GM23338 (cell line): ENCODE measurements around the gene CFDP1. TPM values are rescaled to one million over a fixed set of nuclear protein-coding genes. Genes with fewer than 3 reads are reported as not detected.

Experiments
- ATAC-seq: fragments of 200-7000 bp; cut with Tn5 transposase; 3 replicates; pipeline ENCODE4 v1.9.1; 2020
- DNase-seq: peaks from one replicate; pipeline ENCODE4 v3.0.0-alpha.2; 2015; ENCODE audit warnings: low spot score
- H2AFZ ChIP-seq: fragments of 200-600 bp; sonication (generic); 2 replicates; pipeline ENCODE4 v1.8.0; 2016; ENCODE audit warnings: antibody characterized with exemption, mild to moderate bottlenecking, moderate library complexity
- H3F3A ChIP-seq: fragments of 200-600 bp; sonication (generic); replicated peaks from 2 replicates; pipeline ENCODE4 v1.8.0; 2017; ENCODE audit warnings: antibody characterized with exemption, mixed run types, low read depth
- H3K27ac ChIP-seq: fragments of 200-600 bp; sonication (generic); 2 replicates; pipeline ENCODE4 v1.6.1; 2016; ENCODE audit warnings: low read depth
- H3K27me3 ChIP-seq: fragments of 200-600 bp; sonication (generic); 2 replicates; pipeline ENCODE4 v1.8.0; 2016; ENCODE audit warnings: mild to moderate bottlenecking, mixed run types, moderate library complexity; ENCODE audit not compliant: insufficient read depth
- H3K36me3 ChIP-seq: fragments of 200-600 bp; sonication (generic); 2 replicates; pipeline ENCODE4 v1.8.0; 2016; ENCODE audit warnings: mild to moderate bottlenecking; ENCODE audit not compliant: insufficient read depth
- H3K4me1 ChIP-seq: fragments of 200-600 bp; sonication (generic); 2 replicates; pipeline ENCODE4 v1.8.0; 2016; ENCODE audit warnings: mild to moderate bottlenecking, moderate library complexity; ENCODE audit not compliant: insufficient read depth
- H3K4me2 ChIP-seq: fragments of 200-600 bp; sonication (generic); 2 replicates; pipeline ENCODE4 v1.7.1; 2017; ENCODE audit warnings: mixed run types
- H3K4me3 ChIP-seq: fragments of 200-600 bp; sonication (generic); 2 replicates; pipeline ENCODE4 v1.6.1; 2016; ENCODE audit warnings: mixed run types
- H3K79me2 ChIP-seq: fragments of 200-600 bp; sonication (generic); replicated peaks from 2 replicates; pipeline ENCODE4 v1.8.0; 2017; ENCODE audit warnings: mild to moderate bottlenecking; ENCODE audit not compliant: insufficient read depth
- H3K9me2 ChIP-seq: fragments of 200-600 bp; sonication (generic); 2 replicates; pipeline ENCODE4 v1.8.0; 2017; ENCODE audit not compliant: insufficient read depth
- H4K20me1 ChIP-seq: fragments of 200-600 bp; sonication (generic); replicated peaks from 2 replicates; pipeline ENCODE4 v1.8.0; 2017; ENCODE audit warnings: mild to moderate bottlenecking; ENCODE audit not compliant: insufficient read depth
- H3K27ac Mint-ChIP-seq: 2 replicates; pipeline ENCODE4 v1.8.0; 2020; ENCODE audit warnings: inconsistent platforms, mild to moderate bottlenecking, moderate library complexity, mixed read lengths
- H3K27me3 Mint-ChIP-seq: 3 replicates; pipeline ENCODE4 v1.8.0; 2022; ENCODE audit warnings: low read depth, mild to moderate bottlenecking, moderate library complexity, mixed read lengths, inconsistent platforms; ENCODE audit not compliant: insufficient read depth, poor library complexity
- H3K36me3 Mint-ChIP-seq: 3 replicates; pipeline ENCODE4 v1.8.0; 2021; ENCODE audit warnings: low read depth, mild to moderate bottlenecking, inconsistent platforms, moderate library complexity, mixed read lengths
- H3K4me1 Mint-ChIP-seq: 3 replicates; pipeline ENCODE4 v1.8.0; 2020; ENCODE audit warnings: mild to moderate bottlenecking, inconsistent platforms, mixed read lengths
- H3K4me3 Mint-ChIP-seq: 3 replicates; pipeline ENCODE4 v1.8.0; 2021; ENCODE audit warnings: moderate library complexity, mild to moderate bottlenecking, inconsistent platforms, mixed read lengths
- H3K9me3 Mint-ChIP-seq: 3 replicates; pipeline ENCODE4 v1.8.0; 2020; ENCODE audit warnings: moderate library complexity, mild to moderate bottlenecking, inconsistent platforms, mixed read lengths
- CREB1 ChIP-seq: fragments of 250-450 bp; sonication (Bioruptor Pico); IDR thresholded peaks from 2 replicates; pipeline ENCODE4 v1.5.0; 2020; ENCODE audit warnings: low read depth, mild to moderate bottlenecking, moderate library complexity
- EZH2 ChIP-seq: fragments of 200-600 bp; sonication (generic); IDR thresholded peaks from one replicate; pipeline ENCODE4 v1.8.0; 2017; ENCODE audit warnings: antibody characterized with exemption, mild to moderate bottlenecking, low read depth; ENCODE audit not compliant: unreplicated experiment
- EZH2phosphoT487 ChIP-seq: fragments of 200-600 bp; sonication (generic); IDR thresholded peaks from one replicate; pipeline ENCODE4 v1.8.1; 2018; ENCODE audit warnings: antibody characterized with exemption; ENCODE audit not compliant: unreplicated experiment
- JUNB ChIP-seq: IDR thresholded peaks from one replicate; pipeline ENCODE4 v1.6.1; 2016; ENCODE audit warnings: antibody characterized with exemption; ENCODE audit not compliant: unreplicated experiment
- NANOG ChIP-seq: IDR thresholded peaks from 2 replicates; pipeline ENCODE4 v1.6.1; 2016; ENCODE audit warnings: antibody characterized with exemption, borderline replicate concordance
- POLR2AphosphoS5 ChIP-seq: IDR thresholded peaks from 2 replicates; pipeline ENCODE4 v1.6.1; 2016; ENCODE audit warnings: antibody characterized with exemption, low read depth
- STAT1 ChIP-seq: IDR thresholded peaks from one replicate; pipeline ENCODE4 v1.6.1; 2016; ENCODE audit warnings: antibody characterized with exemption; ENCODE audit not compliant: unreplicated experiment
- ZNF114 ChIP-seq: fragments of 250-450 bp; sonication (Bioruptor Pico); IDR thresholded peaks from 2 replicates; pipeline ENCODE4 v1.5.0; 2020; ENCODE audit warnings: mild to moderate bottlenecking, moderate library complexity
- ZNF331 ChIP-seq: fragments of 250-450 bp; sonication (Bioruptor Pico); IDR thresholded peaks from 2 replicates; pipeline ENCODE4 v1.5.0; 2020; ENCODE audit warnings: low read depth, mild to moderate bottlenecking, moderate library complexity
- polyA plus RNA-seq: library from polyadenylated mRNA; unstranded; fragments of >200 nt; fragmentation: Nextera tagmentation; extraction: Ambion mirVana; gene quantifications from 2 replicates; pipeline ENCODE4 v1.2.1, GENCODE V29; 2016
- total RNA-seq: library from RNA; depleted of rRNA; stranded (reverse); fragments of >200 nt; shearing (Covaris generic); gene quantifications from 2 replicates; pipeline ENCODE4 v1.2.3, GENCODE V29; 2014
- TF ChIP-seq, protein P1 (sequence below): IDR thresholded peaks from one replicate; pipeline ENCODE4 v1.6.1; 2018; ENCODE audit warnings: antibody characterized with exemption; ENCODE audit not compliant: unreplicated experiment
- TF ChIP-seq, protein P2 (sequence below): IDR thresholded peaks from 2 replicates; pipeline ENCODE4 v1.6.1; 2016; ENCODE audit warnings: antibody characterized with exemption
- TF ChIP-seq, protein P3 (sequence below), 2 experiments: fragments of 200-600 bp in 1 of 2; sonication (generic) in 1 of 2; conservative IDR thresholded peaks; 2 replicates each; pipeline versions ENCODE4 v1.5.1 to v1.6.1; 2016 to 2017; ENCODE audit warnings: antibody characterized with exemption in 2 of 2, low read depth in 2 of 2, mild to moderate bottlenecking in 2 of 2, moderate library complexity in 1 of 2
- TF ChIP-seq, protein P4 (sequence below): fragments of 250-450 bp; sonication (Bioruptor Pico); IDR thresholded peaks from 2 replicates; pipeline ENCODE4 v1.5.0; 2020; ENCODE audit warnings: mild to moderate bottlenecking, moderate library complexity

Gene CFDP1
- total and polyA plus RNA-seq, 2 experiments from 2014 or later: 89.9 to 224 TPM

DNA sequence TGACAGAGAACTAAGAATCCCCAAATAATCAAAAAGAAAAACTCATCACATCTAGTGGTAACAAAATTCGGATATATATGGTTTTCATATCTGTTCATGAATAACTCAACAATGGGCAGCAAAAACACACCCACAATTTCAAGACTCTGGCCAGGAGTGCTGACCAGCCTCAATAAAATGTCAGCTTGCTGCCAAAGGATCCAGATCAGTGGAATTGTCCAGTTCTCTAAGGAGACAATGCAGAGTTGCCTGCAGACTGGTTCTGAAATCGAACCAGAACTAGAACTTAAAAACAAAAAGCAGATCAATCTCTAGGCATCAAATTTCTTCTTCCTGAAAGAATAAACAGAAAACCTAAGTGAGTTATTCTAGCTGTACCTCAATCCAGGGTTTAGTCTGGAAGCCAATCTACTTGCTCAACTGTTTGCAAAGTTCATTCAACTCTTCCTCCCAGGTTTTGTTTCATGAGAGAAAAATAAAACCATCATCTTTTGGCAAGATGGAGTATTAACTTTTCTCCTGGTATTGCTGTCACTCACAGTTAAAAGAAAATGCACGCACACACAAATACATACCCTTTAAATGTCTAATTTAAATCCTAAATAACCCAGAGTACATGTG, 61.0 kb downstream of the CFDP1 start:
- Mint-ChIP-seq H3K27ac (no peak overlapping the region), H3K27me3 (no peaks in the 10 kb centered on the region)
- ATAC-seq: no peak

More for the DNA sequence above, 61.0 kb downstream of the CFDP1 start:
- Mint-ChIP-seq H3K36me3 (peaks cover 5% of the 10 kb centered on the region; the same call in 2 of the 3 replicates), H3K4me1 (peaks cover 7% of the 10 kb centered on the region; the same call in 2 of the 3 replicates), H3K4me3 (no peak overlapping the region), H3K9me3 (no peaks in the 10 kb centered on the region)
- no peaks in the 10 kb centered on the region for H3K9me2 ChIP-seq
- no peak overlapping the region for H2AFZ ChIP-seq
- H3K36me3 ChIP-seq: peaks cover 4% of the 10 kb centered on the region; the same call in 1 of the 2 replicates
- DNase-seq: no peak
- H3K79me2 ChIP-seq: no peaks in the 10 kb centered on the region; the same call in 1 of the 2 replicates
- H3K4me1 ChIP-seq: no peaks in the 10 kb centered on the region
- H3K27ac ChIP-seq: no peak overlapping the region
- H3K4me2 ChIP-seq: no peak overlapping the region
- H3F3A ChIP-seq: no peaks in the 10 kb centered on the region
- no peaks in the 10 kb centered on the region for H3K27me3 ChIP-seq
- TF ChIP-seq ZNF331 (CRISPR knock-in tag) (no peak), NANOG (no peak), STAT1 (no peak), CREB1 (no peak), EZH2 (no peak), ZNF114 (no peak), EZH2phosphoT487 (no peak), POLR2AphosphoS5 (no peak), JUNB (no peak)
- TF ChIP-seq, protein P1, sequence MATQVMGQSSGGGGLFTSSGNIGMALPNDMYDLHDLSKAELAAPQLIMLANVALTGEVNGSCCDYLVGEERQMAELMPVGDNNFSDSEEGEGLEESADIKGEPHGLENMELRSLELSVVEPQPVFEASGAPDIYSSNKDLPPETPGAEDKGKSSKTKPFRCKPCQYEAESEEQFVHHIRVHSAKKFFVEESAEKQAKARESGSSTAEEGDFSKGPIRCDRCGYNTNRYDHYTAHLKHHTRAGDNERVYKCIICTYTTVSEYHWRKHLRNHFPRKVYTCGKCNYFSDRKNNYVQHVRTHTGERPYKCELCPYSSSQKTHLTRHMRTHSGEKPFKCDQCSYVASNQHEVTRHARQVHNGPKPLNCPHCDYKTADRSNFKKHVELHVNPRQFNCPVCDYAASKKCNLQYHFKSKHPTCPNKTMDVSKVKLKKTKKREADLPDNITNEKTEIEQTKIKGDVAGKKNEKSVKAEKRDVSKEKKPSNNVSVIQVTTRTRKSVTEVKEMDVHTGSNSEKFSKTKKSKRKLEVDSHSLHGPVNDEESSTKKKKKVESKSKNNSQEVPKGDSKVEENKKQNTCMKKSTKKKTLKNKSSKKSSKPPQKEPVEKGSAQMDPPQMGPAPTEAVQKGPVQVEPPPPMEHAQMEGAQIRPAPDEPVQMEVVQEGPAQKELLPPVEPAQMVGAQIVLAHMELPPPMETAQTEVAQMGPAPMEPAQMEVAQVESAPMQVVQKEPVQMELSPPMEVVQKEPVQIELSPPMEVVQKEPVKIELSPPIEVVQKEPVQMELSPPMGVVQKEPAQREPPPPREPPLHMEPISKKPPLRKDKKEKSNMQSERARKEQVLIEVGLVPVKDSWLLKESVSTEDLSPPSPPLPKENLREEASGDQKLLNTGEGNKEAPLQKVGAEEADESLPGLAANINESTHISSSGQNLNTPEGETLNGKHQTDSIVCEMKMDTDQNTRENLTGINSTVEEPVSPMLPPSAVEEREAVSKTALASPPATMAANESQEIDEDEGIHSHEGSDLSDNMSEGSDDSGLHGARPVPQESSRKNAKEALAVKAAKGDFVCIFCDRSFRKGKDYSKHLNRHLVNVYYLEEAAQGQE: no peak
- TF ChIP-seq, protein P2, sequence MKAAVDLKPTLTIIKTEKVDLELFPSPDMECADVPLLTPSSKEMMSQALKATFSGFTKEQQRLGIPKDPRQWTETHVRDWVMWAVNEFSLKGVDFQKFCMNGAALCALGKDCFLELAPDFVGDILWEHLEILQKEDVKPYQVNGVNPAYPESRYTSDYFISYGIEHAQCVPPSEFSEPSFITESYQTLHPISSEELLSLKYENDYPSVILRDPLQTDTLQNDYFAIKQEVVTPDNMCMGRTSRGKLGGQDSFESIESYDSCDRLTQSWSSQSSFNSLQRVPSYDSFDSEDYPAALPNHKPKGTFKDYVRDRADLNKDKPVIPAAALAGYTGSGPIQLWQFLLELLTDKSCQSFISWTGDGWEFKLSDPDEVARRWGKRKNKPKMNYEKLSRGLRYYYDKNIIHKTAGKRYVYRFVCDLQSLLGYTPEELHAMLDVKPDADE: no peak
- TF ChIP-seq, protein P3, sequence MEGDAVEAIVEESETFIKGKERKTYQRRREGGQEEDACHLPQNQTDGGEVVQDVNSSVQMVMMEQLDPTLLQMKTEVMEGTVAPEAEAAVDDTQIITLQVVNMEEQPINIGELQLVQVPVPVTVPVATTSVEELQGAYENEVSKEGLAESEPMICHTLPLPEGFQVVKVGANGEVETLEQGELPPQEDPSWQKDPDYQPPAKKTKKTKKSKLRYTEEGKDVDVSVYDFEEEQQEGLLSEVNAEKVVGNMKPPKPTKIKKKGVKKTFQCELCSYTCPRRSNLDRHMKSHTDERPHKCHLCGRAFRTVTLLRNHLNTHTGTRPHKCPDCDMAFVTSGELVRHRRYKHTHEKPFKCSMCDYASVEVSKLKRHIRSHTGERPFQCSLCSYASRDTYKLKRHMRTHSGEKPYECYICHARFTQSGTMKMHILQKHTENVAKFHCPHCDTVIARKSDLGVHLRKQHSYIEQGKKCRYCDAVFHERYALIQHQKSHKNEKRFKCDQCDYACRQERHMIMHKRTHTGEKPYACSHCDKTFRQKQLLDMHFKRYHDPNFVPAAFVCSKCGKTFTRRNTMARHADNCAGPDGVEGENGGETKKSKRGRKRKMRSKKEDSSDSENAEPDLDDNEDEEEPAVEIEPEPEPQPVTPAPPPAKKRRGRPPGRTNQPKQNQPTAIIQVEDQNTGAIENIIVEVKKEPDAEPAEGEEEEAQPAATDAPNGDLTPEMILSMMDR (conservative IDR thresholded peaks at IDR 0.05; ENCODE audit: low read depth in 2 of 2): no peak
- TF ChIP-seq, protein P4, sequence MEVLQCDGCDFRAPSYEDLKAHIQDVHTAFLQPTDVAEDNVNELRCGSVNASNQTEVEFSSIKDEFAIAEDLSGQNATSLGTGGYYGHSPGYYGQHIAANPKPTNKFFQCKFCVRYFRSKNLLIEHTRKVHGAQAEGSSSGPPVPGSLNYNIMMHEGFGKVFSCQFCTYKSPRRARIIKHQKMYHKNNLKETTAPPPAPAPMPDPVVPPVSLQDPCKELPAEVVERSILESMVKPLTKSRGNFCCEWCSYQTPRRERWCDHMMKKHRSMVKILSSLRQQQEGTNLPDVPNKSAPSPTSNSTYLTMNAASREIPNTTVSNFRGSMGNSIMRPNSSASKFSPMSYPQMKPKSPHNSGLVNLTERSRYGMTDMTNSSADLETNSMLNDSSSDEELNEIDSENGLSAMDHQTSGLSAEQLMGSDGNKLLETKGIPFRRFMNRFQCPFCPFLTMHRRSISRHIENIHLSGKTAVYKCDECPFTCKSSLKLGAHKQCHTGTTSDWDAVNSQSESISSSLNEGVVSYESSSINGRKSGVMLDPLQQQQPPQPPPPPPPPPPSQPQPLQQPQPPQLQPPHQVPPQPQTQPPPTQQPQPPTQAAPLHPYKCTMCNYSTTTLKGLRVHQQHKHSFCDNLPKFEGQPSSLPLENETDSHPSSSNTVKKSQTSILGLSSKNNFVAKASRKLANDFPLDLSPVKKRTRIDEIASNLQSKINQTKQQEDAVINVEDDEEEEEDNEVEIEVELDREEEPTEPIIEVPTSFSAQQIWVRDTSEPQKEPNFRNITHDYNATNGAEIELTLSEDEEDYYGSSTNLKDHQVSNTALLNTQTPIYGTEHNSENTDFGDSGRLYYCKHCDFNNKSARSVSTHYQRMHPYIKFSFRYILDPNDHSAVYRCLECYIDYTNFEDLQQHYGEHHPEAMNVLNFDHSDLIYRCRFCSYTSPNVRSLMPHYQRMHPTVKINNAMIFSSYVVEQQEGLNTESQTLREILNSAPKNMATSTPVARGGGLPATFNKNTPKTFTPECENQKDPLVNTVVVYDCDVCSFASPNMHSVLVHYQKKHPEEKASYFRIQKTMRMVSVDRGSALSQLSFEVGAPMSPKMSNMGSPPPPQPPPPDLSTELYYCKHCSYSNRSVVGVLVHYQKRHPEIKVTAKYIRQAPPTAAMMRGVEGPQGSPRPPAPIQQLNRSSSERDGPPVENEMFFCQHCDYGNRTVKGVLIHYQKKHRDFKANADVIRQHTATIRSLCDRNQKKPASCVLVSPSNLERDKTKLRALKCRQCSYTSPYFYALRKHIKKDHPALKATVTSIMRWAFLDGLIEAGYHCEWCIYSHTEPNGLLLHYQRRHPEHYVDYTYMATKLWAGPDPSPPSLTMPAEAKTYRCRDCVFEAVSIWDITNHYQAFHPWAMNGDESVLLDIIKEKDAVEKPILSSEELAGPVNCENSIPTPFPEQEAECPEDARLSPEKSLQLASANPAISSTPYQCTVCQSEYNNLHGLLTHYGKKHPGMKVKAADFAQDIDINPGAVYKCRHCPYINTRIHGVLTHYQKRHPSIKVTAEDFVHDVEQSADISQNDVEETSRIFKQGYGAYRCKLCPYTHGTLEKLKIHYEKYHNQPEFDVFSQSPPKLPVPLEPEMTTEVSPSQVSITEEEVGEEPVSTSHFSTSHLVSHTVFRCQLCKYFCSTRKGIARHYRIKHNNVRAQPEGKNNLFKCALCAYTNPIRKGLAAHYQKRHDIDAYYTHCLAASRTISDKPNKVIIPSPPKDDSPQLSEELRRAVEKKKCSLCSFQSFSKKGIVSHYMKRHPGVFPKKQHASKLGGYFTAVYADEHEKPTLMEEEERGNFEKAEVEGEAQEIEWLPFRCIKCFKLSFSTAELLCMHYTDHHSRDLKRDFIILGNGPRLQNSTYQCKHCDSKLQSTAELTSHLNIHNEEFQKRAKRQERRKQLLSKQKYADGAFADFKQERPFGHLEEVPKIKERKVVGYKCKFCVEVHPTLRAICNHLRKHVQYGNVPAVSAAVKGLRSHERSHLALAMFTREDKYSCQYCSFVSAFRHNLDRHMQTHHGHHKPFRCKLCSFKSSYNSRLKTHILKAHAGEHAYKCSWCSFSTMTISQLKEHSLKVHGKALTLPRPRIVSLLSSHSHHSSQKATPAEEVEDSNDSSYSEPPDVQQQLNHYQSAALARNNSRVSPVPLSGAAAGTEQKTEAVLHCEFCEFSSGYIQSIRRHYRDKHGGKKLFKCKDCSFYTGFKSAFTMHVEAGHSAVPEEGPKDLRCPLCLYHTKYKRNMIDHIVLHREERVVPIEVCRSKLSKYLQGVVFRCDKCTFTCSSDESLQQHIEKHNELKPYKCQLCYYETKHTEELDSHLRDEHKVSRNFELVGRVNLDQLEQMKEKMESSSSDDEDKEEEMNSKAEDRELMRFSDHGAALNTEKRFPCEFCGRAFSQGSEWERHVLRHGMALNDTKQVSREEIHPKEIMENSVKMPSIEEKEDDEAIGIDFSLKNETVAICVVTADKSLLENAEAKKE (CRISPR knock-in tag): no peak
- peaks cover 10% of the 10 kb centered on the region; the same call in 1 of the 2 replicates for H4K20me1 ChIP-seq
- no peak overlapping the region for H3K4me3 ChIP-seq
